Measurements from ENCODE around the gene MAGEA8.
"Not testable (repeated sequence)": the region's sequence is repeated elsewhere in the genome, so short reads cannot be mapped to it uniquely, and the experiment has no call there.

MAGEA8 gene, protein sequence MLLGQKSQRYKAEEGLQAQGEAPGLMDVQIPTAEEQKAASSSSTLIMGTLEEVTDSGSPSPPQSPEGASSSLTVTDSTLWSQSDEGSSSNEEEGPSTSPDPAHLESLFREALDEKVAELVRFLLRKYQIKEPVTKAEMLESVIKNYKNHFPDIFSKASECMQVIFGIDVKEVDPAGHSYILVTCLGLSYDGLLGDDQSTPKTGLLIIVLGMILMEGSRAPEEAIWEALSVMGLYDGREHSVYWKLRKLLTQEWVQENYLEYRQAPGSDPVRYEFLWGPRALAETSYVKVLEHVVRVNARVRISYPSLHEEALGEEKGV

GRCh38 chrX:149881081-149881711, at the start of gene MAGEA8:
MAGEA8 (plus strand) TSS chrX:149881183; CDS start chrX:149884273, 3,090 bp downstream.
- no peak for DNase-seq

DNA sequence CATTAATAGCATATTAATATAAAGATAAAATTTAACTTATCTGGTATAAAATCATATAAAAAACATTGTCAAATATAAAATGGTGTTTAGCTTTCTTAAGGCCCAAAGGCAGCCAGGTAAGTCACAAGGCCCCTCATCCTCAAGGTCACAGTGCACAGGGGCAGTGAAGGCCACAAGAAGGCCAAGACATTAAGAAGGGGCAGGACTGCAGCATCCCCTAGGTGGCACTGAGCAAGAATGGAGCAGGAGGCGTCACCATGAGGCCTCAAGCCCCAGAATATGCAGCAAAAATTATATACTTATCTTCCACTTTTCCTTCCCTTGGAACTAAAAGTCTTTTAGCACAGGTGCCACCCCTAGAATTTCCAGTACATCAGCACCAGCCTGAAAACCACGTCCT, 49.5 kb upstream of the MAGEA8 start:
- DNase-seq = no peak

DNA sequence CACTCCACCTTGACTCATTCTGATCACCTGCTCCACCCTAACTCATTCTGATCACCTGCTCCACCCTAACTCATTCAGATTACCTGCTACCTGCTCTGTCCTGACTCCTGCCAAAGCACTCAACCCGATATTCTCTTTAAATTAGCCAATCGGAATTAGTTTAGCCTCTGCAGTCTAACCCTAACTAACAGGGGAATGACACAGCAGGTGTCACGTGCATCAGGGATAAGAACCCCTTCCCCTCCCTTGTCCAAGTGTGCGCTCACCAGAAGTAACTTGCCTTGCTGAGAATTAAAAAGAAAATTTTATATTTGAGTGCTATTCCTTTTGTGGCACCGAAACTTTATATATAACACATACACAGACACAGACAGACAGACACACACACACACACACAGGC, 44.3 kb upstream of the MAGEA8 start:
- DNase-seq = not testable (repeated sequence)

- no peak for DNase-seq
Measured at GRCh38 chrX:149837167-149837566, 43.8 kb upstream of the MAGEA8 start.

- no peak for DNase-seq
Measured at GRCh38 chrX:149837639-149838038, 43.3 kb upstream of the MAGEA8 start.

DNA sequence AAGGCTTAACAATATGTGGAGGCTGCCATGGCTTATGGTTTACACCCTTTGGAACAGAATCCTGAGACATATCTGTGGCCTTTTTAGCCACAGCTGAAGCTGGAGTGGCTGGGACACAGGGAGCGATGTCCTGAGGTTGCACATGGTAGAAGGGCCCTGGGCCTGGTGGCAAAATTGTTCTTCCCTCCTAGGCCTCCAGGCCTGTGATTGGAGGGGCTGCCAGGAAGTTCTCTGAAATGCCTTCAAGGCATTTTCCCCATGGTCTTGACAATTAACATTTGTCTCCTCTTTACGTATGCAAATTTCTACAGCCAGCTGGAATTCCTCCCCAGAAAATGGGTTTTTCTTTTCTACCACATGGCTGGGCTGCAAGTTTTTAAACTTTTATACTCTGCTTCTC, 39.1 kb upstream of the MAGEA8 start:
- no peak for DNase-seq

GRCh38 chrX:149845385-149845784, 35.6 kb upstream of the MAGEA8 start:
- DNase-seq = no peak

DNA sequence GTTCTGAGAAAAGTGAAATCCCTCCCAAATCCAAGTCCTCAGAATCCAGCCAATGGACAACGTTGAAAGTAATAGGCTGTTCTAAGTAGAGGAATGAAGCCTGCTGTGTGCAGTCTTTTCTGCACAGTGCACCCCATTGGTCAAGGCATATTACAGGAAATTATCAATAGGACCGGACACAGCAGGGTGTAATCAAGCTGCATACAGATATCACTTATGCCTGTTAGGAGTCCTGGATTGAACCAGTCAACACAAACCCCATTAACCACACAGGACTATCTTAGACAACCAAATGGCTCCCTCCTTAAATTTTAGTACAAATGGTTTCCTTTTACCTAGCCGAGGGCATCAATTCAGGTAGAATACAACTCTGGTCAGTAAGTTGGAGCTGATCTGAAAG, 34.2 kb upstream of the MAGEA8 start:
- DNase-seq = no peak

- no peak for DNase-seq
Measured at GRCh38 chrX:149848855-149849254, 32.1 kb upstream of the MAGEA8 start.

DNA sequence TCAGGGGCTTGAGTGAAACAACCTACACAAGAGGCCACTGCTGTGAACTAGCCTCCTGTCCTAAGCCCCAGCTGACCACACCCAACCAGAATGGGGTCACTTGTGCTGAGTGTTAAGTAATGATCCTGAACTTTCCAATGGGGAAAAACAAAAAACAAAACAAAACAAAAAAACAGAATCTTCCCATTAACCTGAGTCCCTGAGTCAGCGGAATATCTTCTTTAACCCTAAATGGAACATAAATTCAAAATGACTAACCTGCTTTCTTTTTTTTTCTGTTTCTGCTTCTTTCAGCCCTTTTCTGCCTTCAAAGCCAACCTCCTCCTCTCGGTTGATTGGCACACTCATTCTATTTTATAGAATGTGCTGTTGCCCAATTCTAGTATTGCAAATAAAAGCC, 31.2 kb upstream of the MAGEA8 start:
- DNase-seq = no peak

DNA sequence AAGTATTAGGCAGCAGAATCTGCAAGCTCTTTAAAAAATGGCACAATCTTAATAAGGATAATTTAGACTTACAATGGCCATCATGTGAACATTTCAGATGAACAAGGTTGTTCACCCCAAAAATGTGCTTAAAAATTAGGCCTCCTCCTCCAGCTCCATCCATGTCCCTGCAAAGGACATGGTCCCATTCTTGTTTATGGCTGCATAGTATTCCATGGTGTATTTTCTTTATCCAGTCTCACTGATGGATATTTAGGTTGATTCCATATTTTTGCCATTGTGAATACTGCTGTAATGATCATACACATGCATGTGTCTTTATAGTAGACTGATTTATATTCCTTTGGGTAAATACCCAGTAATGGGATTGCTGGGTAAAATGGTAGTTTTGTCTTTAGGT, 29.1 kb upstream of the MAGEA8 start:
- no peak for DNase-seq

DNA sequence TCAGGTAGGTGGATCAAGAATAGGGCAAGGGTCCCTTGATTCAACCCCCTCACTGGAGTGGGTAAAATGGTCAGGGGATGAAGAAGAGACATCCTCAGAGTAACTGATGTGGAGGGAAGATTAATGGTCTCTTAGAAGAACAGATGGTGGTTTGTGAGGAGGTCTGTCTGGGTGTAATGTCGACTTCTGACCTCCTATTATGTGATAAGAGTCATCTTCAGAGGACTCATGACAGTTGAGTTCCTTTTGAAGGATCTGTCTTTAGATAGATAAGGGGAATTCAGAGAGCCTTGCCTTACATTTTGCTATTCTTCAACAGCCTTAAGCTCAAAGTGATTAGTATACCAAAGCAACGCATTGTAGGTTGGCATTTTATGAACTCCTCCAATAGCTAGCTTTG, 27.1 kb upstream of the MAGEA8 start:
- no peak for DNase-seq

- DNase-seq = peak; percentile 12
Measured at GRCh38 chrX:149858592-149858991, 22.4 kb upstream of the MAGEA8 start.

DNA sequence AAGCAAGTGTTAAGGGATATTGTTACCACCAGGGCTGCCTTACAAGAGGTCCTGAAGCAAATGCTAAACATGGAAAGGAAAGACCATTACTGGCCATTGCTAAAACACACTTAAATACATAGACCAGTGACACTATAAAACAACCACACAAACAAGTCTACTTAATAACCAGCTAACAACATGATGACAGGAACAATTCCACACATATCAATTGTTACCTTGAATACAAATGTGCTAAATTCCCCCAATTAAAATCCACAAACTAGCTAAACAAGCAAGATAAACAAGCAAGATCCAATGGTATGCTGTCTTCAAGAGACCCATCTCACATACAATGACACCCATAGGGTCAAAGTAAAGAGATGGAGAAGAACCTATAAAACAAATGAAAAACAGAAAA, 20.5 kb upstream of the MAGEA8 start:
- DNase-seq = no peak

- no peak for DNase-seq
Measured at GRCh38 chrX:149865390-149865789, 15.6 kb upstream of the MAGEA8 start.

DNA sequence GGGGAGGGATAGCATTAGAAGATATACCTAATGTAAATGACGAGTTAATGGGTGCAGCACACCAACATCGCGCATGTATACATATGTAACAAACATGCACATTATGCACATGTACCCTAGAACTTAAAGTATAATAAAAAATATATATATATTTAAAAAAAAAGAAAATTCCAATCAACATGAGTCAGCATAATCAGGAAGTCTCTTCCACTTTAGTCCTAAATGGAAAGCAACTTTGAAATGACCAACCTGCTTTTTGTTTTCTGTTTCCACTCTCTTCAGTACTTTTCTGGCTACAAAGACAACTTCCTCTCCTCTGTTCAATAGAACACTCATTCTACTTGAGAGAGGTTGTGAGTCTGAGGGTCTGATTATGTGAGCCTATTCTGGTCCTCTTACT, 13.5 kb upstream of the MAGEA8 start:
- DNase-seq = no peak

DNA sequence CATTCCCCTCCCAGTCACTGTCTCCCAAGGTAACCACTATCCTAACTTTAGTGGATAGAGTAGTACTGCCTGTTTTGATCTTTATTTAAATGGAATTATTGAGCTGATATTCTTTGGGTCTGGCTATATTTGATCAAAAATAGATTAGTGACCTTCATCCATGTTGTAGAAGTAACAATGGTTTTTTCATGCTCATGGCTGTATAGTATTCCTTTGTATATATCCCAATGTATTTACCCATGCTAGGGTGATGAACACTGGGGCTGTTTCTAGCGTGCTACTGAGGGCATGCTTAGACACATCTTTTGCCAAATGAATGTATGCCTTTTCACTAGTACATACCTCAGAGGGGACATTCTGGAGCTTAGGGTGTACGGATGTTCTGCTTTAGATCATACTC, 10.1 kb upstream of the MAGEA8 start:
- DNase-seq = no peak

- no peak for DNase-seq
Measured at GRCh38 chrX:149871433-149871832, 9.6 kb upstream of the MAGEA8 start.

DNA sequence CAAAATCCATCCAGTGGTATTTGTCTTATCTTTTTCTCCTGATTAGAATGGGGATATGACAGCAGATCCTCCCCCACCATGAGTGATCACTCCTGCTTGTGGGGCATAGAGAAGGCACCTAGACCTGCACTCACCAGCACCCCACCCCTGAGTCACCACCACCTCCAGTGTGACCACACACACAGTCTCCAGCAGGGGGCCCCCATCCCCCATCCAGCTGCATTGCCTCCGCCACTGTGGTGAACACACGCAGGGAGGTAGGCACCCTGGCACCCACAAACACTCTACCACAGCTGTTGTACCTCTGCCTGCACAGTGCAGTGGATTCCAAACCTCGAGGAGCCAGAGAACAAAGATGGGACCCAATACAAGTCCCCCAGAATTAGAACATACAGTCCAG, 9.0 kb upstream of the MAGEA8 start:
- DNase-seq = peak; percentile 65

DNA sequence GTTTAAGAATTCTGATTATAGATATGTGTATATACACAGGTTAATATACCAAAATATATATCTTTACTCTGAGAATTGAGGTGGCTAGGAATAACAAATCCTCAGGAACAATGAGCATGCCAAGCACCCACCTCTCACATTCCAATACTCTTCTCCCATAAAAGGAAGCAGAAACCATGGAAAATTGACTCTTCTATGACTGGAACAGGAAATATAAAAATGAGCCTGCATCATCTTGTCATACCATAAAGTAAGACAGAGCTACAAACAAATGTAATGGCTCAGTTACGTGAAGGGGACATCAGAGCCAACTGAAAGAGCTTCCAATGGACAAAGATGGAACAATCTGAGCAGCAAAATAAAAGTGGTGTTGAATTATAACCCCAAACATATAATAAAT, 3.8 kb upstream of the MAGEA8 start:
- no peak for DNase-seq

DNA sequence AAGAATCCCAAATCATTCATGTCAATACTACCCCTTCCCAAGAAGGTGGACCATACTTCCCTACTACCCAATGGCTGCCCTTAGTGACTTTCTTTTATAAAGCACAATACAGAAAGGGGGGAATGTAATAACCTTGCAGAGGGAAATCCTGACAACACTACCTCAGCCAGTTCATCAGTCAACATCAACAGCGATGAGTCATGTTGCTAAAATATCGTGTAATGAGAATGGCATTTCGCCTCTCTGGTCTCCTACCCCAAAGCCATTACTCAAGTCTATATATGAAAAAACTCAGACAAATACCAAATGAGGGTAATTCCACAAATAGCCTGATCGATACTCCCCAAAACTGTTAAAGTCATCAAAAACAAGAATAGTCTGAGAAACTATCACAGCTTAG, 3.3 kb upstream of the MAGEA8 start:
- no peak for DNase-seq

DNA sequence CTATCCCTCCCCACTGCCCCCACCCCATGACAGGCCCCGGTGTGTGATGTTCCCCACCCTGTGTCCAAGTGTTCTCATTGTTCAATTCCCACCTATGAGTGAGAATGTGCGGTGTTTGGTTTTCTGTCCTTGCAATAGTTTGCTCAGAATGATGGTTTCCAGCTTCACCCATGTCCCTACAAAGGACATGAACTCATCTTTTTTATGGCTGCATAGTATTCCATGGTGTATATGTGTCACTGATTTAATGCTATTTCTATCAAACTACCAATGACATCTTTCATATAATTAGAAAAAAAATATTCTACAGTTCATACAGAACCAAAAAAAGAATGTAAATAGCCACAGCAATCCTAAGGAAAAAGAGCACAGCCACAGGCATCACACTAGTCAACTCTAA, 9.8 kb downstream of the MAGEA8 start:
- not testable (repeated sequence) for DNase-seq

GRCh38 chrX:149898554-149898953, 17.6 kb downstream of the MAGEA8 start:
- DNase-seq = no peak

DNA sequence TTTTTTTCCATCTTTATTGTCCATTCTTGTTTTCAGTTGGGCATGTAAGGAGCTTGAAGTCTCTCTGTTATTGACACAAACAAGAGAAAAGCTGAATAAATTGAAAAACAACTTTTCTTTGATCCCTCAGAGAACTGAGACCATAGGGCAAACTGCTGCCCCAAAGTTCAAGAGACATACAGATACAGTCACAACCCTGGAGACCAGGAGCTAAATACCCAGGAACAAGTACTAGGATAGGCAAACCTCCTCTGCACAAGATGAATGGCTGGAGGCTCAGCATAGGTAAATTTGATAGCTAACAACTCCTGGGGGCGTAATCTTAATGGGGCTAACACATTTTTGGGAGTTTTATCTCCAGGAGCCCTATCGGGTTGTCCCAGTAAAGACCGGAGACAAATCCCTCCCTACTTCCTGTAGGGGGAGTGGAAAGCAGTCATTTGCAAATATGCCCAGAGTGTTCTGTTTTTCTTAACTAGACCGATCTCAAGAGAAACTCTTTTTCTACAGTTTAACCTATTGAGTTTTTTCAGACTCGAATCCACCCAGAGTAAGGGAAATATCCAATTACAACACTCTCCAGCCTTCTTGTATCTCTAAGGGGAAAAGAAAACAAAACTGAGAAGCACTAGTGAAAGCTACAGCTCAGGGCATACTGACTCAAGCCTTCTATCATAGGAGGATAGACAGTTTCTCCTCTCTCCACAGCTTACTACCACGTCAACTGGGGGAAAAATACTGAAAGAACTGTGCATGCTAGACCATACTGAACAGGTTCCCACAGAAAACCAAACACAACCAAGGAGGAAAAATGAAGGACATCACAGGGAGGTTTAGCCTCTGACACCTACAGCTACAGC, 23.1 kb downstream of the MAGEA8 start:
- no peak for DNase-seq
